H9 (cell line): ENCODE results near the gene CDC42. TPM values are rescaled to one million over a fixed set of nuclear protein-coding genes. Genes with fewer than 3 reads are reported as not detected.
A peak's percentile ranks its signal among the peaks of the same experiment; 100 is the strongest.

Experiments
- DNase-seq: peaks from one replicate; pipeline ENCODE4 v3.0.0-alpha.2; 2017
- H2AFZ ChIP-seq: one replicate; pipeline ENCODE4 v1.6.1; 2013; ENCODE audit warnings: mild to moderate bottlenecking, low read length, control low read depth, moderate library complexity
- H2AK5ac ChIP-seq: 2 replicates; pipeline ENCODE4 v1.6.1; 2013; ENCODE audit warnings: low read length, control low read depth, mixed read lengths; ENCODE audit not compliant: insufficient read length
- H2BK120ac ChIP-seq: one replicate; pipeline ENCODE4 v1.6.1; 2013; ENCODE audit warnings: low read depth, mild to moderate bottlenecking, low read length, control low read depth, inconsistent platforms; ENCODE audit not compliant: poor library complexity, severe bottlenecking
- H2BK12ac ChIP-seq: 2 replicates; pipeline ENCODE4 v1.6.1; 2013; ENCODE audit warnings: low read length, control low read depth, mixed read lengths, low read depth; ENCODE audit not compliant: insufficient read length
- H2BK15ac ChIP-seq: 2 replicates; pipeline ENCODE4 v1.6.1; 2013; ENCODE audit warnings: low read depth, low read length, control low read depth
- H2BK20ac ChIP-seq: one replicate; pipeline ENCODE4 v1.6.1; 2013; ENCODE audit warnings: low read depth, mild to moderate bottlenecking, low read length, control low read depth, inconsistent platforms; ENCODE audit not compliant: poor library complexity, severe bottlenecking
- H2BK5ac ChIP-seq: 2 replicates; pipeline ENCODE4 v1.6.1; 2013; ENCODE audit warnings: low read length, control low read depth, mixed read lengths; ENCODE audit not compliant: insufficient read length
- H3K14ac ChIP-seq: 2 replicates; pipeline ENCODE4 v1.6.1; 2013; ENCODE audit warnings: low read length, control low read depth; ENCODE audit not compliant: insufficient read depth
- H3K18ac ChIP-seq: 2 replicates; pipeline ENCODE4 v1.6.1; 2013; ENCODE audit warnings: low read depth, mild to moderate bottlenecking, mixed read lengths, low read length, control low read depth; ENCODE audit not compliant: insufficient read length
- H3K23ac ChIP-seq: 2 replicates; pipeline ENCODE4 v1.6.1; 2013; ENCODE audit warnings: low read length, control low read depth, mixed read lengths, low read depth; ENCODE audit not compliant: insufficient read length
- H3K23me2 ChIP-seq: 2 replicates; pipeline ENCODE4 v1.6.1; 2013; ENCODE audit warnings: low read depth, mild to moderate bottlenecking, mixed read lengths, low read length, control low read depth; ENCODE audit not compliant: insufficient read length, poor library complexity, severe bottlenecking
- H3K27ac ChIP-seq: 2 replicates; pipeline ENCODE4 v1.5.1; 2013; ENCODE audit warnings: low read length, control low read depth, mixed read lengths, low read depth; ENCODE audit not compliant: insufficient read length
- H3K27me3 ChIP-seq: 2 replicates; pipeline ENCODE4 v1.6.1; 2013; ENCODE audit warnings: low read length, control low read depth, inconsistent platforms; ENCODE audit not compliant: insufficient read depth
- H3K4ac ChIP-seq: 2 replicates; pipeline ENCODE4 v1.6.1; 2013; ENCODE audit warnings: low read depth, mild to moderate bottlenecking, control low read depth, inconsistent platforms, low read length, moderate library complexity
- H3K4me1 ChIP-seq: 2 replicates; pipeline ENCODE4 v1.6.1; 2013; ENCODE audit warnings: low read length, control low read depth, inconsistent platforms; ENCODE audit not compliant: insufficient read depth
- H3K4me2 ChIP-seq: 2 replicates; pipeline ENCODE4 v1.6.1; 2013; ENCODE audit warnings: low read length, control low read depth, mixed read lengths; ENCODE audit not compliant: insufficient read length, insufficient read depth
- H3K56ac ChIP-seq: 2 replicates; pipeline ENCODE4 v1.6.1; 2013; ENCODE audit warnings: low read depth, mild to moderate bottlenecking, mixed read lengths, low read length, control low read depth; ENCODE audit not compliant: insufficient read length
- H3K79me1 ChIP-seq: 2 replicates; pipeline ENCODE4 v1.6.1; 2013; ENCODE audit warnings: low read depth, mild to moderate bottlenecking, moderate library complexity, low read length, control low read depth, inconsistent platforms; ENCODE audit not compliant: insufficient read depth, poor library complexity, severe bottlenecking
- H3K79me2 ChIP-seq: 2 replicates; pipeline ENCODE4 v1.6.1; 2013; ENCODE audit warnings: low read length, control low read depth, inconsistent platforms; ENCODE audit not compliant: insufficient read depth
- H3K9ac ChIP-seq: 2 replicates; pipeline ENCODE4 v1.6.1; 2013; ENCODE audit warnings: low read length, control low read depth, mixed read lengths; ENCODE audit not compliant: insufficient read length; ENCODE audit errors: extremely low read depth
- H3K9me3 ChIP-seq: one replicate; pipeline ENCODE4 v1.6.1; 2013; ENCODE audit warnings: low read depth, low read length, inconsistent platforms; ENCODE audit not compliant: control insufficient read depth
- H3T11ph ChIP-seq: one replicate; pipeline ENCODE4 v1.6.1; 2013; ENCODE audit warnings: mild to moderate bottlenecking, low read length, control low read depth, inconsistent platforms
- H4K20me1 ChIP-seq: one replicate; pipeline ENCODE4 v1.6.1; 2013; ENCODE audit not compliant: control insufficient read depth, insufficient read length, insufficient read depth
- H4K5ac ChIP-seq: 2 replicates; pipeline ENCODE4 v1.6.1; 2013; ENCODE audit warnings: low read depth, mild to moderate bottlenecking, mixed read lengths, low read length, control low read depth; ENCODE audit not compliant: insufficient read length
- H4K8ac ChIP-seq: replicated peaks from 2 replicates; pipeline ENCODE4 v1.6.1; 2013; ENCODE audit warnings: low read length, control low read depth, mixed read lengths, low read depth; ENCODE audit not compliant: insufficient read length
- H4K91ac ChIP-seq: 2 replicates; pipeline ENCODE4 v1.6.1; 2013; ENCODE audit warnings: low read depth, mild to moderate bottlenecking, moderate library complexity, mixed read lengths, low read length, control low read depth; ENCODE audit not compliant: insufficient read length
- H3K27ac Mint-ChIP-seq, 3 experiments: 2 replicates in 2 of 3; 3 replicates in 1 of 3; pipeline ENCODE4 v1.8.0; 2020 to 2021; ENCODE audit warnings: mixed read lengths in 3 of 3, mild to moderate bottlenecking in 1 of 3, moderate library complexity in 1 of 3
- H3K27me3 Mint-ChIP-seq: 2 replicates; pipeline ENCODE4 v1.8.0; 2021; ENCODE audit warnings: low read depth, mild to moderate bottlenecking, moderate library complexity, mixed read lengths
- H3K36me3 Mint-ChIP-seq, 3 experiments: 2 replicates in 2 of 3; 3 replicates in 1 of 3; pipeline ENCODE4 v1.8.0; 2020 to 2021; ENCODE audit warnings: low read depth in 3 of 3, mixed read lengths in 3 of 3; ENCODE audit not compliant: insufficient read depth in 1 of 3
- H3K4me1 Mint-ChIP-seq, 2 experiments: 2 replicates each; pipeline ENCODE4 v1.8.0; 2020; ENCODE audit warnings: mixed read lengths in 2 of 2
- H3K4me3 Mint-ChIP-seq, 2 experiments: 2 replicates in 1 of 2; 3 replicates in 1 of 2; pipeline ENCODE4 v1.8.0; 2020 to 2021; ENCODE audit warnings: mild to moderate bottlenecking in 2 of 2, mixed read lengths in 2 of 2, moderate library complexity in 1 of 2
- H3K9me3 Mint-ChIP-seq, 2 experiments: 2 replicates in 1 of 2; 3 replicates in 1 of 2; pipeline ENCODE4 v1.8.0; 2020; ENCODE audit warnings: mild to moderate bottlenecking in 2 of 2, mixed read lengths in 2 of 2, moderate library complexity in 1 of 2
- WGBS: extraction: QIAGEN DNeasy Blood & Tissue Kit; methylation state at CpG from one replicate; pipeline ENCODE4 v1.1.7; 2013; ENCODE audit warnings: missing lambda C conversion rate, low lambda C conversion rate, mixed read lengths; ENCODE audit not compliant: insufficient read length; ENCODE audit errors: extremely low coverage; 5-methylcytosine and 5-hydroxymethylcytosine counted together
- total RNA-seq: library from RNA; stranded (reverse); gene quantifications from 2 replicates; pipeline ENCODE4 v1.2.1, GENCODE V29; 2021
- TF ChIP-seq, protein P1 (sequence below): fragments of 200-600 bp; sonication (generic); conservative IDR thresholded peaks from 3 replicates; pipeline ENCODE4 v1.8.0; 2021; ENCODE audit warnings: antibody characterized with exemption, mild to moderate bottlenecking

The CDC42 gene
- total RNA-seq, 1 experiment from 2014 or later = 197 TPM

- no peak overlapping the region for H2BK5ac ChIP-seq
- H3K9me3 ChIP-seq = no peaks in the 10 kb centered on the region
- H3K79me2 ChIP-seq = no peaks in the 10 kb centered on the region
- no peak overlapping the region for H2BK15ac ChIP-seq
- H3K18ac ChIP-seq = no peak overlapping the region
- no peak overlapping the region for H3K4me2 ChIP-seq
- H4K8ac ChIP-seq = no peak overlapping the region
- Mint-ChIP-seq H3K4me3 (no peak overlapping the region), H3K27ac (peak overlapping the region in 1 of 3 experiments; percentile 42; a peak in 1 of 7 replicates), H3K4me1 (peaks cover 22 to 33% of the 10 kb centered on the region in 2 experiments), H3K9me3 (no peaks in the 10 kb centered on the region), H3K27me3 (no peaks in the 10 kb centered on the region), H3K36me3 (peaks cover 0 to 9% (median 7%) of the 10 kb centered on the region in 3 experiments; a peak in 6 of 7 replicates)
- H4K5ac ChIP-seq = no peak overlapping the region
- no peak overlapping the region for H2BK12ac ChIP-seq
- no peak overlapping the region for H3K23ac ChIP-seq
- TF ChIP-seq, protein P1, sequence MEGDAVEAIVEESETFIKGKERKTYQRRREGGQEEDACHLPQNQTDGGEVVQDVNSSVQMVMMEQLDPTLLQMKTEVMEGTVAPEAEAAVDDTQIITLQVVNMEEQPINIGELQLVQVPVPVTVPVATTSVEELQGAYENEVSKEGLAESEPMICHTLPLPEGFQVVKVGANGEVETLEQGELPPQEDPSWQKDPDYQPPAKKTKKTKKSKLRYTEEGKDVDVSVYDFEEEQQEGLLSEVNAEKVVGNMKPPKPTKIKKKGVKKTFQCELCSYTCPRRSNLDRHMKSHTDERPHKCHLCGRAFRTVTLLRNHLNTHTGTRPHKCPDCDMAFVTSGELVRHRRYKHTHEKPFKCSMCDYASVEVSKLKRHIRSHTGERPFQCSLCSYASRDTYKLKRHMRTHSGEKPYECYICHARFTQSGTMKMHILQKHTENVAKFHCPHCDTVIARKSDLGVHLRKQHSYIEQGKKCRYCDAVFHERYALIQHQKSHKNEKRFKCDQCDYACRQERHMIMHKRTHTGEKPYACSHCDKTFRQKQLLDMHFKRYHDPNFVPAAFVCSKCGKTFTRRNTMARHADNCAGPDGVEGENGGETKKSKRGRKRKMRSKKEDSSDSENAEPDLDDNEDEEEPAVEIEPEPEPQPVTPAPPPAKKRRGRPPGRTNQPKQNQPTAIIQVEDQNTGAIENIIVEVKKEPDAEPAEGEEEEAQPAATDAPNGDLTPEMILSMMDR = no peak
- no peak overlapping the region for H4K91ac ChIP-seq
- H2AK5ac ChIP-seq = no peak overlapping the region
- H3K9ac ChIP-seq = no peak overlapping the region
- H3K27me3 ChIP-seq = no peaks in the 10 kb centered on the region
- no peaks in the 10 kb centered on the region for H3K23me2 ChIP-seq
- H3T11ph ChIP-seq = no peak overlapping the region
- H3K14ac ChIP-seq = no peak overlapping the region
- H3K4me1 ChIP-seq = no peaks in the 10 kb centered on the region; the same call in 1 of the 2 replicates
- no CpG with 5 or more reads among the region's 3 CpGs for WGBS
- H3K79me1 ChIP-seq = peaks cover 2% of the 10 kb centered on the region
- H2BK120ac ChIP-seq = no peak overlapping the region
- H2AFZ ChIP-seq = no peak overlapping the region
- H4K20me1 ChIP-seq = no peaks in the 10 kb centered on the region
- no peak overlapping the region for H3K27ac ChIP-seq
- H2BK20ac ChIP-seq = no peak overlapping the region
- no peak overlapping the region for H3K4ac ChIP-seq
- H3K56ac ChIP-seq = no peak overlapping the region
- DNase-seq = no peak
Observed at GRCh38 chr1:22111620-22112019, 59.1 kb downstream of the CDC42 start.
